Measurements from ENCODE around the gene RAD51B.

Gene RAD51B

GRCh38 chr14:68316078-68316868 lies 496.7 kb downstream of the RAD51B start:
- DNase-seq (ENCODE audit: low read depth in 2 of 2, low spot score in 1 of 2): no peak

- DNase-seq (ENCODE audit: low read depth in 2 of 2, low spot score in 1 of 2): no peak
Measured at GRCh38 chr14:68317239-68317638, 497.7 kb downstream of the RAD51B start.

GRCh38 chr14:68318828-68319227 lies 499.2 kb downstream of the RAD51B start:
- no peak for DNase-seq (ENCODE audit: low read depth in 2 of 2, low spot score in 1 of 2)

- no peak for DNase-seq (ENCODE audit: low read depth in 2 of 2, low spot score in 1 of 2)
Measured at GRCh38 chr14:68320495-68320894, 500.9 kb downstream of the RAD51B start.

GRCh38 chr14:68322940-68323620 lies 503.5 kb downstream of the RAD51B start:
- DNase-seq (ENCODE audit: low read depth in 2 of 2, low spot score in 1 of 2): no peak

GRCh38 chr14:68325267-68325807 lies 505.8 kb downstream of the RAD51B start:
- DNase-seq (ENCODE audit: low read depth in 2 of 2, low spot score in 1 of 2): no peak

GRCh38 chr14:68327231-68327630 lies 507.7 kb downstream of the RAD51B start:
- DNase-seq (ENCODE audit: low read depth in 2 of 2, low spot score in 1 of 2): no peak

- no peak for DNase-seq (ENCODE audit: low read depth in 2 of 2, low spot score in 1 of 2)
Measured at GRCh38 chr14:68328509-68328908, 508.9 kb downstream of the RAD51B start.

- DNase-seq (ENCODE audit: low read depth in 2 of 2, low spot score in 1 of 2): no peak
Measured at GRCh38 chr14:68331426-68331825, 511.8 kb downstream of the RAD51B start.

- DNase-seq (ENCODE audit: low read depth in 2 of 2, low spot score in 1 of 2): no peak
Measured at GRCh38 chr14:68331991-68332390, 512.4 kb downstream of the RAD51B start.

- DNase-seq (ENCODE audit: low read depth in 2 of 2, low spot score in 1 of 2): no peak
Measured at GRCh38 chr14:68333262-68333661, 513.7 kb downstream of the RAD51B start.

- DNase-seq (ENCODE audit: low read depth in 2 of 2, low spot score in 1 of 2): no peak
Measured at GRCh38 chr14:68335312-68335711, 515.7 kb downstream of the RAD51B start.

- DNase-seq (ENCODE audit: low read depth in 2 of 2, low spot score in 1 of 2): no peak
Measured at GRCh38 chr14:68336165-68336564, 516.6 kb downstream of the RAD51B start.

GRCh38 chr14:68337279-68337678 lies 517.7 kb downstream of the RAD51B start:
- DNase-seq (ENCODE audit: low read depth in 2 of 2, low spot score in 1 of 2): no peak

- DNase-seq (ENCODE audit: low read depth in 2 of 2, low spot score in 1 of 2): no peak
Measured at GRCh38 chr14:68340262-68340661, 520.7 kb downstream of the RAD51B start.

GRCh38 chr14:68341411-68342212 lies 522.0 kb downstream of the RAD51B start:
- DNase-seq (ENCODE audit: low read depth in 2 of 2, low spot score in 1 of 2): no peak

GRCh38 chr14:68342216-68342763 lies 522.7 kb downstream of the RAD51B start:
- no peak for DNase-seq (ENCODE audit: low read depth in 2 of 2, low spot score in 1 of 2)

- DNase-seq (ENCODE audit: low read depth in 2 of 2, low spot score in 1 of 2): no peak
Measured at GRCh38 chr14:68343534-68344118, 524.0 kb downstream of the RAD51B start.

- no peak for DNase-seq (ENCODE audit: low read depth in 2 of 2, low spot score in 1 of 2)
Measured at GRCh38 chr14:68345738-68346137, 526.2 kb downstream of the RAD51B start.

GRCh38 chr14:68346556-68347343 lies 527.2 kb downstream of the RAD51B start:
- DNase-seq (ENCODE audit: low read depth in 2 of 2, low spot score in 1 of 2): no peak
